22Rv1 (cell line): ENCODE data around the gene ADRM1.
A peak's percentile ranks its signal among the peaks of the same experiment; 100 is the strongest.

Source experiments
- H3K27ac ChIP-seq: fragments of 450-650 bp; 2 replicates; pipeline ENCODE4 v1.5.1; 2017
- ZFX ChIP-seq: fragments of 450-650 bp; IDR thresholded peaks from 2 replicates; pipeline ENCODE4 v1.6.1; 2017; ENCODE audit warnings: antibody characterized with exemption, borderline replicate concordance
- TF ChIP-seq, protein P1 (sequence below): fragments of 450-650 bp; IDR thresholded peaks from 2 replicates; pipeline ENCODE4 v1.5.1; 2017; ENCODE audit warnings: mild to moderate bottlenecking

The ADRM1 gene, protein sequence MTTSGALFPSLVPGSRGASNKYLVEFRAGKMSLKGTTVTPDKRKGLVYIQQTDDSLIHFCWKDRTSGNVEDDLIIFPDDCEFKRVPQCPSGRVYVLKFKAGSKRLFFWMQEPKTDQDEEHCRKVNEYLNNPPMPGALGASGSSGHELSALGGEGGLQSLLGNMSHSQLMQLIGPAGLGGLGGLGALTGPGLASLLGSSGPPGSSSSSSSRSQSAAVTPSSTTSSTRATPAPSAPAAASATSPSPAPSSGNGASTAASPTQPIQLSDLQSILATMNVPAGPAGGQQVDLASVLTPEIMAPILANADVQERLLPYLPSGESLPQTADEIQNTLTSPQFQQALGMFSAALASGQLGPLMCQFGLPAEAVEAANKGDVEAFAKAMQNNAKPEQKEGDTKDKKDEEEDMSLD

DNA sequence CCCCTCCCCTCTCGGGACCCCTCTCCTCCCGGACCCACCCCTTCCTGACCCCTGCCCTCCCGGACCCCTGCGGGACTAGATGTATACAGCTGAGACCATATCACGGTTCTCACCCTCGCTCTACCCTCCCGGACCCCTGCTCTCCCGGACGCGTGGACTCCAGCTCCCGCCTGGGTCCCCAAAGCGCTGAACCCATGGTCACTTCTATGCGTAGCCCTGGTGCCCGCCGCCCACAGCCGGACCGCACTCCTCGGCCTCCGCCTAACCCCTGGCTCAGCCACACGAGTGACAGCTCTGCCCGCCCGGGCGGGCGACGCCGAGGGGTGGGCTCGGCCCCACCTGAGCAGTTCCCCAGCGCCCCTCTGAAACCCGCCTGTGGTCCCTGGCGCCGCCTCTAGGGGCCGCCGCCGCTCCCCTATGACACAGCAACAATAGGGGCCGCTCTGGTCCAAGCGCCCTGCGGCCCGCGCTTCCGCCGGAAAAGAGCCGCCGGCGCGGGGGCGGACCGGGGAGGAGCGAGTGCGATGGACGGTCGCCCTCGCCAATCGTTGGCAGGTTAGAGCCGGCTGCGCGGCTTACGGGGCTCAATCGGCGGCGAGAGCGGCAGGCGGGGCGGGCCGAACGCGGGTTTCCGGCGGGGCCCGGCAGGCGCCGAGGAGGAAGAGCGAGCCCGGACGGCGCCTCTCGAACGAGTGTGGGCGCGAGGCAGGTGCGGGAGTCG is at the start of gene ADRM1:
ADRM1 (plus strand) TSS at position 657 of the 721 bp plus-strand sequence. CDS start 572 bp downstream, outside the sequence.
- H3K27ac ChIP-seq, result peak within 1 kb of the TSS; percentile 95

DNA sequence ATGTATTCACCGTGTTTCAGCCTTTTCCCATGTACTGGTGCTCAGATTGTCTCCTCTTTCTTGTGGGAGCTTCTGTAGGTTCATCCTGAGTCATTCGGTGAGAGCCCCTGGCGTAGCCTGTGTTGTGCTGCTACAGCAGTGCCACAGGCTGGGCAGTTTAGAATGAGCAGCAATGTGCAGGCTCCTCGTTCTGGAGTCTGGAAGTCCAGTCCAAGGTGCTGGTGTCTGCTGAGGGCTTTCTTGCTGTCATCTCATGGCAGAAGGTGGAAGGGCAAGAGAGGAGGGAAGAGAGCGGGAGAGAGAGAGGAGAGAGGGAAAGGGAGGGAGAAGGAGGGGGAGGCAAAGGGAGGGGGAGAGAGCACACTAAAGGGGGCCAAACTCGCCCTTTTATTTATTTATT is 49.4 kb upstream of the ADRM1 start:
- H3K27ac ChIP-seq, result no peak overlapping the region
- TF ChIP-seq, protein P1, sequence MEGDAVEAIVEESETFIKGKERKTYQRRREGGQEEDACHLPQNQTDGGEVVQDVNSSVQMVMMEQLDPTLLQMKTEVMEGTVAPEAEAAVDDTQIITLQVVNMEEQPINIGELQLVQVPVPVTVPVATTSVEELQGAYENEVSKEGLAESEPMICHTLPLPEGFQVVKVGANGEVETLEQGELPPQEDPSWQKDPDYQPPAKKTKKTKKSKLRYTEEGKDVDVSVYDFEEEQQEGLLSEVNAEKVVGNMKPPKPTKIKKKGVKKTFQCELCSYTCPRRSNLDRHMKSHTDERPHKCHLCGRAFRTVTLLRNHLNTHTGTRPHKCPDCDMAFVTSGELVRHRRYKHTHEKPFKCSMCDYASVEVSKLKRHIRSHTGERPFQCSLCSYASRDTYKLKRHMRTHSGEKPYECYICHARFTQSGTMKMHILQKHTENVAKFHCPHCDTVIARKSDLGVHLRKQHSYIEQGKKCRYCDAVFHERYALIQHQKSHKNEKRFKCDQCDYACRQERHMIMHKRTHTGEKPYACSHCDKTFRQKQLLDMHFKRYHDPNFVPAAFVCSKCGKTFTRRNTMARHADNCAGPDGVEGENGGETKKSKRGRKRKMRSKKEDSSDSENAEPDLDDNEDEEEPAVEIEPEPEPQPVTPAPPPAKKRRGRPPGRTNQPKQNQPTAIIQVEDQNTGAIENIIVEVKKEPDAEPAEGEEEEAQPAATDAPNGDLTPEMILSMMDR, result no peak

More for the DNA sequence above, at the start of gene ADRM1:
- TF ChIP-seq, protein P1, result peak; percentile 87
- no peak for TF ChIP-seq ZFX

DNA sequence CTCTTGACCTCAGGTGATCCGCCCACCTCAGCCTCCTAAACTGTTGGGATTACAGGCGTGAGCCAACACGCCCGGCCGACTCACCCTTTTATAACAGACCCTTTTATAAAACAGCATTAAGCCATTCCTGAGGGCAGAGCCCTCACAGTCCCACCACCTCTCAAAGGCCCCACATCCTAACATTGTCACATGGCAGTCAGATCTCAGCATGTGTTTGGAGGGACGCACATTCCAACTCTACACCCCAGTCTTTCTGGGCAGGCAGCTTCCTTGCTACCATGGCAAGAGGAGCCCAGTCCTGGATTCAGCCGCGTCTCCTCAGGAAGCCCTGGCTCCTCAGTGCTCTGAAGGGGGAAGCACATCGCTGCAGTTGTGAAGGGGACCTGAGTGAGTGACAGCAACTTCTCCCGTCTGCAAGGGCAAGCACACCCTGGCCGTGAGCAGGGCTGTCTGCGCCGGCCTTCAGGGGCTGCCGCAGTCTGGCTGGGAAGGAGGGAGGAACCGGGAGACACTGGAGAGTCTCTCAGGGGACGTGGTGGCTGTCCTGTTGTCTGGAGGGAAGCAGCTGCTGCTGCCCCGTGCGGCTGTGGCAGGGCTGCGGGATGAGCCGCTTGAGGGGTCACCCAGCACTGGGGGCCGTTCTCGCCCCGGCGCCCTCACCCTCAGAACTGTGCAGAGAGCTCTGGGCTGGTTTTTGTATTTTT is 48.6 kb upstream of the ADRM1 start:
- TF ChIP-seq, protein P1, result no peak
- no peak for TF ChIP-seq ZFX
- no peak overlapping the region for H3K27ac ChIP-seq

DNA sequence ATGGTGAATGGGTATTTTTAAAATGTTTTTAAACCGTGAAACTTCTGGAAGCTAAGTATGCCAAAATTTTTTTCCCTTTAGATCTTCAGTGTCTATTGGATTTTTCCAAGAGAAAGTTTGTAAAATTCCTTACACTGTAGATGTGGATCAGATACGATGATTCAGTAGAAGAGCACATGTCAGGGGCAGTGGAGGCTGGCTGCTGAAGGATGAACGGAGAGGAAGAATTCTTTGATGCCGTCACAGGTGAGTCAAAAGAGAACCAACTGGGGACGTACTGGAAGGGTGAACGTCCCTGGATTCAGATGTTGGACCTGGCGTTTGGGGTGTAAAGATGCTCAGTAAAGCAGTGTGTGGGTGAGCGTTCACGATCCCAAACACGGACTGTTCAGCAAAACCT is 46.8 kb upstream of the ADRM1 start:
- no peak overlapping the region for H3K27ac ChIP-seq
- TF ChIP-seq, protein P1, result no peak

DNA sequence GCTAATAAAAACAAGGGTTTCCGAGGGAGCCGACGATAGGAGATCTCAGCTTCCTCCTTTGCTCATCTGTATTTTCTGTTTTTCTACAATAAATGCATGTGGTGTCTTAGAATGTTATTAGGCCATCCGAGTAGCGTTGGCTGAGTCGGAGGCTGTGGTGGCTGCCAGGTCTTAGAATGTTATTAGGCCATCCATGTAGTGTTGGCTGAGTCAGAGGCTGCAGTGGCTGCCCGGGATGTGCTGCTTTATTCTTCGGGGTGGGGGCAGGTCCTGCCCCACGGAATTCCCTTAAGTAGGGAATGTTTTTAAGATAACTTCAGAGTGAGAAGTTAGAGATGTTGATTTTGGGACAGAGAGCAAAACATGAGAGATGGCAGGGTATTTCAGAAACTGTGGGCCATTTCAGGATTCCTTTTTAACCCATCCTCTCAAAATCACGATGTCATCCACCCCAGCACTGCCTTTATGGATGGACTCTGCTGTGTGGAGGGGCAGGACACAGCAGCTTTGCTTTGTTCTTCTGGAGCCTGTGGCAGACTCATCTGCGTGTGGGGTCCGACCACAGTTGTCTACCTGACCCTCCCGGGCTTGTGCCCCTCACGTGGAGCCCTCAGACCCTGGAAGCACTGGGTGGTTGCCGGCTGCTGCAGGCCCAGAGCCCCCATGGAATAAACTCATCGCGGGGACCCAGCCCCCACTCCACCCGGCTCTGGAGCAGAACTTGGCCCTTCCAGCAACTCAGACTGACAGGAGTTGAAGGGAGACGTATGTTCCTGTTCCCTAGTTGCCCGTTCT is 44.1 kb upstream of the ADRM1 start:
- TF ChIP-seq, protein P1, result no peak
- no peak for TF ChIP-seq ZFX
- H3K27ac ChIP-seq, result no peak overlapping the region

DNA sequence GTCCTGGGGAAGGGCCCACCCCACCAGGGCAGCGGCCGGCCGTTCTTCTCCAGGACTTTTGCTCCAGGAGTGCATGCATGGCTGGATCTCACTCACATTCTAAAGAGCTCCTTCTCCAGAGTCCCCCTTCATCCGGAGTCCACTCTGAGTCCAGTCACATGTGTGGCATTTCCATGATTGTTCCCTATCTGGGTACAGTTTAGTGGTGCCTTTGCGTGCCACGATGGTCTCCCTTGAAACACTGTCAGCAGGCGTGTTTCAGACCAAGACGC is 43.6 kb upstream of the ADRM1 start:
- H3K27ac ChIP-seq, result no peak overlapping the region
- no peak for TF ChIP-seq ZFX
- TF ChIP-seq, protein P1, result no peak
